ENCODE data around the gene ITFG1. TPM values are rescaled to one million over a fixed set of nuclear protein-coding genes. Genes with fewer than 3 reads are reported as not detected.
"Not testable (repeated sequence)": the region's sequence is repeated elsewhere in the genome, so short reads cannot be mapped to it uniquely, and the experiment has no call there.

ITFG1 gene
- total RNA-seq, 4 donors from 2014 or later: 32.5 to 63.1 (median 43.1) TPM

DNA sequence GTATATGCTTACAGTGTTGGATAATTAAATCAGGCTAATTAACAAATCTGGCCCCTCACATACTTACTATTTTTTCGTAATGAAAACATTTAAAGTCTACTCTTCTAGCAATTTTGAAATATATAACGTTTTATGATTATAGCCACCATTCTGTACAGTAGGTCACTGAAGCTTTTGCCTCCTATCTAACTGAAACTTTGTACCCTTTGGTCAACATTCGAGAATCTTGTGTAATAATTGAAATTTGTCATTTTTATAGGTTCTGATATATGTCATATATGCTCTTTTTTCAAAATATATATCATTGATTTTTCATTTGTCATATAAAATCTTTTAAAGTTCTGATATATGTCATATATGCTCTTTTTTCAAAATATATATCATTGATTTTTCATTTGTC, 12.9 kb upstream of the ITFG1 start:
- TF ChIP-seq, protein P1, sequence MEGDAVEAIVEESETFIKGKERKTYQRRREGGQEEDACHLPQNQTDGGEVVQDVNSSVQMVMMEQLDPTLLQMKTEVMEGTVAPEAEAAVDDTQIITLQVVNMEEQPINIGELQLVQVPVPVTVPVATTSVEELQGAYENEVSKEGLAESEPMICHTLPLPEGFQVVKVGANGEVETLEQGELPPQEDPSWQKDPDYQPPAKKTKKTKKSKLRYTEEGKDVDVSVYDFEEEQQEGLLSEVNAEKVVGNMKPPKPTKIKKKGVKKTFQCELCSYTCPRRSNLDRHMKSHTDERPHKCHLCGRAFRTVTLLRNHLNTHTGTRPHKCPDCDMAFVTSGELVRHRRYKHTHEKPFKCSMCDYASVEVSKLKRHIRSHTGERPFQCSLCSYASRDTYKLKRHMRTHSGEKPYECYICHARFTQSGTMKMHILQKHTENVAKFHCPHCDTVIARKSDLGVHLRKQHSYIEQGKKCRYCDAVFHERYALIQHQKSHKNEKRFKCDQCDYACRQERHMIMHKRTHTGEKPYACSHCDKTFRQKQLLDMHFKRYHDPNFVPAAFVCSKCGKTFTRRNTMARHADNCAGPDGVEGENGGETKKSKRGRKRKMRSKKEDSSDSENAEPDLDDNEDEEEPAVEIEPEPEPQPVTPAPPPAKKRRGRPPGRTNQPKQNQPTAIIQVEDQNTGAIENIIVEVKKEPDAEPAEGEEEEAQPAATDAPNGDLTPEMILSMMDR (IDR thresholded peaks at IDR 0.05): no peak
- no peak for DNase-seq (ENCODE audit: low spot score)
- no peak for ATAC-seq (ENCODE audit: low FRiP score)

DNA sequence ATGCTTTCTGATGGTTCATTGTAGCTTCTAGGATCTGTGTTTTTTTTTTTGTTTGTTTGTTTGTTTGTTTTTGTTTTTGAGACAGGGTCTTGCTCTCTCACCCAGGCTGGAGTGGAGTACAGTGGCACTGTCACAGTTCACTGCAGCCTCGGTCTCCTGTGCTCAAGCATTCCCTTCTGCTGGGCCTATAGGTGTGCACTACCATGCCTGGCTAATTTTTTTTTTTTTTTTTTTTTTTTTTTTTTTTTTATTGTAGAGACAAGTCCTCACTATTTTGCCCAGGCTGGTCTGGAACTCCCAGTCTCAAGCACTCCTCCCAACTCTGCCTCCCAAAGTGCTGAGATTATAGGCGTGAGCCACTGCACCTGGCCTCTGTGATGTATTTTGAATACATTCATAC, 12.1 kb upstream of the ITFG1 start:
- DNase-seq (ENCODE audit: low spot score); ATAC-seq (ENCODE audit: low FRiP score): not testable (repeated sequence)

DNA sequence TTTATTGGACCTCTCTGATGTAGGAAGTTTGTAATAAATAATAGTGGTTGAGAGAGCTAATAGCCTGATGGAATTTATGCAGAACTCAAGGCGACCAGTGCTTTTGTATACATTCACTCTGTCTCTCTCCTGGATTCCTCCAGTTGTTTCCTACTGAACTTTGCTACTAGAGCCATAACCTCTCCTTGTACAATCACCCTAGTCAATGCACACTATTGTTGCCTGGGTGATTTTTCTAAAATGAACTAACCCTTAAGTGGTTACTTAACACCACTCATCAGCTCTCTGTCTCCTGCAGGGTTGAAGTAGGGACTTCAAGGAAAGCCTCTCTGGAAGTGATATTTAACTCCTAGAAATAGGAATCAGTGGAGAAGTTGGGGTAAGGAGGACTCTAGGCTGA, 9.9 kb upstream of the ITFG1 start:
- ATAC-seq (ENCODE audit: low FRiP score) (no peak), DNase-seq (ENCODE audit: low spot score) (no peak)
- TF ChIP-seq, protein P1 (IDR thresholded peaks at IDR 0.05): no peak

DNA sequence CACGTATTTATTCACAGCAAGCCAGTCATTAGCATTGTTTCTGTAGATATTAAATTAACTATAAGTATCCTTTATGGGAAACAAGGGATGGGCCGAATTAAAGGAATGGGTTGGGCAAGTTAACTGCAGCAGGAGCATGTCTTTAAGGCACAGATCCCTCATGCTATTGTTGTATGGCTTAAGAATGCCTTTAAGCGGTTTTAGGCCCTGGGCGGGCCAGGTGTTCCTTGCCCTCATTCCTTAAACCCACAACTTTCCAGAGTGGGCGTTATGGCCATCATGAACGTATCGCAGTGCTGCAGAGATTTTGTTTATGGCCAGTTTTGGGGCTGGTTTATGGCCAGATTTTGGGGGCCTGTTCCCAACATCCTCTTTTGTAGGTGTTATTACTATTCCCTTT, 9.3 kb upstream of the ITFG1 start:
- no peak for DNase-seq (ENCODE audit: low spot score)
- TF ChIP-seq, protein P1 (IDR thresholded peaks at IDR 0.05): no peak
- no peak for ATAC-seq (ENCODE audit: low FRiP score)

DNA sequence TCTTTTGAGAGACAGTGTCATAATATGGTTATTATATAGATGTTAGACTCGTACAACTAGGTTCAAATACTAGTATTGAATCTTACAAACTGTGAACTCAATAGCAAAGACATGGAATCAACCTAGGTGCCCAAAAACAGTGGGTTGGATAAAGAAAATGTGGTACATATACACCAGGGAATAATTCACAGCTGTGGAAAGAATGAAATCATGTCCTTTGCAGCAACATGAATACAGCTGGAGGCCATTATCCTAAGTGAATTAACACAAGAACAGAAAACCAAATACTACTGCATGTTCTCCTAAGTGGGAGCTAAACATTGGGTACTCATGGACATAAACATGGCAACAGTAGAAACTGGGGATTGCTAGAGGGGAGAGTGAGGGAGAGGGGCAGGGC, 8.4 kb upstream of the ITFG1 start:
- ATAC-seq (ENCODE audit: low FRiP score) (no peak), DNase-seq (ENCODE audit: low spot score) (no peak)
- TF ChIP-seq, protein P1 (IDR thresholded peaks at IDR 0.05): no peak

DNA sequence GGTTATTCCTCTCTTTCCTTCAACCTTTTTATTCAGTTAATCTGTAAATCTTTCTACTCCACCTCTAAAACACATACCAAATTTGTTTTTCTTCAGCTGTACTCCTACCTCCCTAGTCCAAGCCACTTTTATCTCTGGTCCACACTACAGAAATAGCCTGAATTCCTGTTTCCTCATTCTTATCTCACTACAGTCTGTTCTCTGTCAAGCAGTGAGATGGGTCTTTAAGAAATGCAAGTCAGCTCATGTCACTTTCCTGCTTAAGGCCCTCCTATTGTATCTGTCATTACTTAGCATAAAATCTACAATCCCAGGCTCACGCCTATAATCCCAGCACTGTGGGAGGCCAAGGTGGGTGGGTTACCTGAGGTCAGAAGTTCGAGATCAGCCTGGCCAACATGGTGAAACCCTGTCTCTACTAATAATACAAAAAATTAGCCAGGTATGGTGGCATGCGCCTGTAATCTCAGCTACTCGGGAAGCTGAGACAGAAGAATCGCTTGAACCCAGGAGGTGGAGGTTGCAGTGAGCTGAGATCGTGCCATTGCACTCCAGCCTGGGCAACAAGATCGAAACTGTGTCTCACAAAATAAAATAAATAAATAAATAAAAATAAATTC, 7.3 kb upstream of the ITFG1 start:
- not testable (repeated sequence) for DNase-seq (ENCODE audit: low spot score); ATAC-seq (ENCODE audit: low FRiP score)

DNA sequence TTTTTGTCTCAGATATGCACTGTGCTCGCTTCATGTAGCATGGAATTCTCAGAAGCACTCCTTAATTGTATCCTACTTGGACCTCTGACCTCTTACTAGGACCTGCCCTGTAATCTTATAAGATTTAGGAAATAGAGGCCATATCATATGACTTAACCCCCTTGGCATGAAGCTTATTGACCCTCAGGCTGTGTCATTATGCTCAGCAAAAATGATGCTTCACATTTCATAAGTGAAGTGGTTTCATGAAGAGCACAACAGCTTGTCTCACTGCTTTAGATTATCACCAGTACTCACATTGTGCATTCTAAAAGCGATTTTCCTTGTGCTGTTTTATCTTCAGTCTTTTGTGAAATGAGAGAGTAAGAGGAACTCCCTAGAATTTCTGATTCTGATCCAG, 6.6 kb upstream of the ITFG1 start:
- DNase-seq (ENCODE audit: low spot score) (no peak), ATAC-seq (ENCODE audit: low FRiP score) (no peak)
- TF ChIP-seq, protein P1 (IDR thresholded peaks at IDR 0.05): no peak

DNA sequence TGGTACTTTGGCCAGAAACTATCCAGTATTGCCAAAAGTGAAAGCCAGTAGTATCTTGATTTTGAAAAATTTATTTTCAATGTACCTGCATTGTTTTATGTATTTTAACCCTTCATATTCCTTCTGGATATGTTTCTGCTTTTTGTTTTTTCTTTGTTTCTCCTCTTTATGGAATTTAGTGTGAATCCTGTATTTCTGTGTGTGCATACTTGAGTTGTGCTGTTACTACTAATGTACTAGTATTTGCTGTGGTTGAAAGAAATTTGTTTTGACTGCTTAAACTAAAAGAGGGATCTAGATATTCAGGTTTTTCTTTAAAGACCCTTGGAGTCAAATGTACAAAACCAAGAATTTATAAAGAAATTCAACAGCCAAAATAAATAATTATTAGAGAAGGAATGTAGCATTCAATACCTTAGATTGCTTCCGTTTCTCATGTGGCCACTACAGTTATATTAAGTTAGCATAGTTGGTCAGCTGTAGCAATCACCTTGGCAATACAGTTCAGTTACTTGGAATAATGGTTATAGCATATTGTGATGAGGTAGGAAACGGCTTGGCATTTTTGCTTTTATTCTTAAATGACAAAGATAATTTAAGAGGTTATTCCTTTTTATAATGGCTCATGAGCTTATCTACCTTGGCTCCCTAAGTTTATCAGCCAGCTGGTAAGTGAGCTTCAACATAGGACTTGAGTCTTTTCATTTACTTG, 5.2 kb upstream of the ITFG1 start:
- ATAC-seq (ENCODE audit: low FRiP score) (no peak), DNase-seq (ENCODE audit: low spot score) (no peak)
- TF ChIP-seq, protein P1 (IDR thresholded peaks at IDR 0.05): no peak
